GDM1 (cell line): ENCODE results near the gene REEP1.
A peak's percentile ranks its signal among the peaks of the same experiment; 100 is the strongest.

Source experiments
- DNase-seq: peaks from one replicate; lab custom pipeline; 2025; lab: John Stamatoyannopoulos, UW

REEP1 gene

DNA sequence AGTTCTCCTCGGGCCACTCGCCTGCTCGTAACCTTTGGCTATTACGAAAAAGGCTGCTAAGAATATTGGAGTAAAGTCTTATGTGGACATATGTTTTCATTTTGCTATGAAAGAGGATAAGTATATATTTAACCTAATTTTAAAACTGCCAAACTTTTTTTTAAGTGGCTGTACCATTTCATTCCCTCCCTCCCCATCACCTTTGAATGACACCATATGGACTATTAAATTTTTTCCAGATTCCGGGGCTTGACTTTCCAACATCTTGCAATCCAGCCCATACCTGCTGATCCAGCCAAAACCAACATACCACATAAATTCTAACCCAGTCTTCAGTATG lies 31.5 kb downstream of the REEP1 start:
- no peak for DNase-seq

DNA sequence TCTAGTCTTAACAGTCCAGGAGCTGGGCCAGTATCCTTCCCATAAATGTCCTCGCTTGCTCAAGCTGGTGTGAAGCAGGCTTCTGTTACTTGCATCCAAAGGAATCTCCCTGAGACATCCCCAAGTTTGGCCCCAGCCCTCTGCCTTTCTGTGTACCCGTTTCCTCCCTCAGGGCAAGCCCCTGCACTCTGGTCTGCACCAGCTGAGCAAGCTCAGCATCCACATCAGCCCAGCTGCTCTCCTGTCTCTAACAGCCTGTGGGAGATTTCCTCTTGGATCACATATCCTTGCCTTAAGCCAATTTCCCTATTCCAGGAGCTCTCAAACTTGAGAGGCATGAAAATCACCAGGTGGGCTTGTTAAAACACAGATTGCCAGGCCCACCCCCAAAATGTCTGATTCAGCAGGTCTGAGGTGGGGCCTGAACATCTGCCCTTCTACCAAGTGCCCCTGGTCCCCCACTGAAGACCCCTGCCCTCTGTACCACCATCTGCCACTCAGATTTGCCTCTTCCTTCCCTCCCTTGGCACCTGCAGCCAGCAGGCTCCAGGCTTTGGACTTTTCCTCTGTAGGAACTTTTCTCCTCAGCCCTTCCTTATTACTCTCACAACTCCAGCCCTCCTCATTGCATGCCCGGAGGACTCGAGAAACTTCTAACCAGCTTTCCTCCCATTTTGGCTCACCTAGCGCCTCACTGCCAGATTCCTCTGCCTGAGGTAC lies 32.1 kb downstream of the REEP1 start:
- DNase-seq = no peak

DNA sequence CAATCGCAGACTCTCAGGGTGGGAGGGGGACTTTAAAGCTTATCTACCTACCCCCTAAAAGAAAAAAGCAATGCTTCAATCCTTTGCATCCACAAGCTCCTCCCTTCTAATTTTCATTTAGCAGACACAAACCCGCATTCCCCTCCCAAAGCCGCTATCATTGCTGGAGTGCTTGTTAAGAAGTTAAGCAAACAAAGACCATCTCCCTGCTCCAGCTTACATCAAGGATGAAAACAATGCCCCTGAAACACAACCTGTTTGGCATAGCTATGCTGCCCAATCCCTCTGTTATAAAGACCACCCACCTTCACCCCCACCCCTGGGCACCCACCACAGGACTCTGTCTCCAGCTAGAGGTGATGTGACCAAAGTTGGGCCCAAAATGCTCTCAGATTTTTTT lies 33.0 kb downstream of the REEP1 start:
- DNase-seq = no peak

DNA sequence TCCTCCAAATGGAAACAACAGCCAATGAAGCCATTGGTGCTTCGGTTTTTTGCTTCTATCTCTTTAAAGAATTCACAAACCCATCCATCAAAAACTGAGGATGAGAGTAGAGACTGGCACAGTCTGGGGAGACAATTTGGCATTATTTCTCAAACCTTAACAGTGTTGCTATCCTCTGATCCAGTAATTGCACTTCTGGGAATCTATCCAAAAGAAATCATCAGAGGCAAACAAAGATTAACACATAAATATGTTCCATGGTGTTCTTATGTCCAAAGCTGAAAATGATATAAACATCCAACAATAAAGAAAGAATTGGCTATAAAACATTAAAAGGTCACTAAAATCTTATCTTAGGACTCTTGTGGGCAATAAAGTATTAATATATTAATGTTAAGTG lies 35.1 kb downstream of the REEP1 start:
- no peak for DNase-seq

DNA sequence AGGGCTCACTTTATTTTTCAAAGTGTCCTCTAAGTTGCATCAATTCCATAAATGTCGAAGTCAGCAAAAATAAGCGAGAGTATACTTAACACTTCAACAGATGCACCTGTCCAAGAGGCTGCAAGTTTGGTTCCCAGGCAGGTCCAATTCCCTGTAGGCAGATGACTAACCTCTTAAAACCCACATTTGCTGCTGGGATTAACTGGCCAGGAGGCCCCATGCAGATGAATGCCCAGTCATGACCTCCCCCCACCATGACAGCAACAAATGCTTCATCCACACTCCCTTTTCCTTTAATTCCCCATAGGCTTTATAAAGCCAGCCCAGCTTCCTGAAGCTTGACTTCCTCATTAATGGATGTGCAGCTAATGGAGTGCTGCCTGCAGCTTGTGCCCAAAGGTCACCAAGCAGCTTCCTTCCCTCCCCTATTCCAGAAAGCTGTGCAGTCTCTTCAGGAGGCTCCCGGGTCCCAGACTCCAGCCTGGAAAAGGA lies 35.7 kb downstream of the REEP1 start:
- DNase-seq = no peak

DNA sequence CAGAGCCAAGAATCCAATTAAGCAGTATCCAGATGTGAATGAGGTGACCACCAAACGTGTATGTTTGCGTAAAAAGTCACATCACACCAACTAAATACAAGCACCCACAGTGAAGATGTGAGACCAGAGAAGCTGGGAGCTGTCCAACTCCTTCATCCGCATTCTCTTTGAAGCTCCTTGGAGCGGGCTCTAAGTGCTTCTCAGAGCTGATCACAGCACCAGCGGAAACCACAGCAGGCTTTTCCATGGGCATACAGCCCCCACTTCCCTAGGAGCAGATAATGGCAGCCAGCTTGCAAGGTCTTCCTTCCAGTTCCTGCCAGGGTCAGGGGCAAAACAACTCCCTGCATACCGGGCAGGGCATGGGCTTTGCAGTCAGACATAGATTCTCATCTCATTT lies 36.4 kb downstream of the REEP1 start:
- no peak for DNase-seq

DNA sequence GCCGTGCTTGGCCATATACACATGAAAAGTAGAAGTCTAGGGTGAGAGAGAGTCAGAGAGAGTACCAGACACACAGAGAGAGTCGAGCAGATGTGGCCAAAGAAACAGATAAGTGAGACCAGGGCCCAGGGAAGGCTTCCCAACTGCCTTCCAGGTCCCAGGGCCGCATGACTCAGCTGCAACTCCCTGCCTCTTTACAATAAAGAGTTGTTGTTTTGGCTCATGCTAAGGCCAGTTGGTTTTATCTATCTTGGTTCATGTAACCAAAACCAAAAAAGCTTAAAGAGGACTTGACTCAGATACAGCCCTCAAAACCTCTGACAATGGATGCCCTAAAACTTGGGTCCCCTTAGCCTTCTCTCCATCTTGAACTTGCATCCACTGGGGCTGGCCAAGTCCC lies 36.9 kb downstream of the REEP1 start:
- DNase-seq = no peak

DNA sequence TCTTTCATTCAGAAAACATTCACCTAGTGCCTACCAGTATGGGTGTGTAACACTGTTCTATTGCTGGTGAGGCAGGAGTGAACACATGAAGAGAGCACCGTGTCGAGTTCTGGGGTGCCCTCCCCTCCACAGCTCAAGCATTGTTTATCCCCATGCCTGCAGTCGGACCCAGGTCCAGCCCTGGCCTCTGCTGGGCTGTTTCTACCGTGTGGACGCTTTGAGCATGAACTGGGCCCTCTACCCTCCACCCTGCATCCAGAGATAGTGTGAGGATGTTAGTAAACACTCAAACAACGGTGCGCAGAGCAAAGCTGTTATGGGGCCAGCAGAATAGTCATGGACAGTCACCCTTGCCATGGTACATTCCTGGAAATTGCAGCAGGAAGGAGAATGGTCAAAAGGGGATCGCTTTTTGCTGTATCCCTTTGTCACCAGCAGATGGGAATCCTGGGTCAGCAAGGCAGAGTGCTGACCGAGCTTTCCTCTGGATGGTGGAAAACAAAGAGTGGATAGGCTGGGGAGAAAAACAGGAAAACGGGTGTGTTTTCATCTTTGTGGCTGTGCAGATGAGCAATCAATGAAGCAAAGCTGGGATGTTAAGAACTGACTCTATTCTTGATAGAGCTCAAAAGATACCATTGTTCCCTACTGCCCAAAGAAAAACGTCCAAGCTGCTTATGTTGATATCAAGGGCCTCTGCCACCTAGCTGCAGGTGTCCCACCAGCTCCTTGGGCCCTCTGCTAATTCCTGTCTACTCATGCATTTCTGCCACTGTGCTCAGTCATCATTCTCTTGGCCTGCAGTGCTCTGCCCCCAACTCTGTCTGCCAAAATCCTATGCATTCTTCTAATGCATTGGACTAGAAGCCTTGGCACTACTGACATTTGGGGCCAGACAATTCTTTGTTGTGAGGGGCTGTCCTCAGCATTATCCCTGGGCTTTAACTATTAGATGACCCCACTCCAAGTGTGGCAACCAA lies 38.7 kb downstream of the REEP1 start:
- DNase-seq = no peak

DNA sequence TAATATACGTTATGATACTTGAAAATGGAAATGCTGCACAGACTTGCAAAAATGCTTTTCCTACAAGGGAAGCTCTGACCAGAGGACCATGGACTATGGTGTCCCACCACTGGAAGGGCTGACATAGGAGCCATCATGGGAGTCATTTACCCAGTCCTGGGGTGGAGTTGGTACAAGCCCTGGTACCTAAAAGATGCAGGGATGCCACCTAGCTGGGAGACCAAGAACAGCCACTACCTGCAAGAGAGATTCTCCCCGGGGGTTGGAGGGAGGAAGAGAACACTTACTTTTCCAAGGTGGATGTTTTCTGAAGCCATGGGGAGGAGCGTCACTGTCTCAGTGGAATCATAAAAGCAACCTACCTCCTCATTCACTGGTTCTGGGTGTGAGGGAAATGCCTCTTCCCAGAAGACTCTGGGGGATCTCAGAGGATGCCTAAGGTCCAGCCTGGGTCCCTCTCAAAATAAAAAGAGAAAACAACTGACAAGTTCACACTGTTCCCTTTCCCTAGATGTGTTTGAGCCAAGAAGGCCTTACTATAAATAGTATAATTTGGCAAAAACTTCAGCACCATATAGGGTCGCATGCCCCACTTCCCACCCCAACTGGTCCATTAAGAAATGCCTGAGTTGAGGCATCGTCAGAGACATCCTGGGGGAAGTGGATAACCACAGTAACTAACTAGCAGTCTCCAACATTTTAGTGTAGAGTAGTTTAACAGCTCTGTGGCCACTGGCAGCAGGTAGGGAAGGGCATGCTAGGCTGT lies 39.9 kb downstream of the REEP1 start:
- DNase-seq = peak; percentile 28

DNA sequence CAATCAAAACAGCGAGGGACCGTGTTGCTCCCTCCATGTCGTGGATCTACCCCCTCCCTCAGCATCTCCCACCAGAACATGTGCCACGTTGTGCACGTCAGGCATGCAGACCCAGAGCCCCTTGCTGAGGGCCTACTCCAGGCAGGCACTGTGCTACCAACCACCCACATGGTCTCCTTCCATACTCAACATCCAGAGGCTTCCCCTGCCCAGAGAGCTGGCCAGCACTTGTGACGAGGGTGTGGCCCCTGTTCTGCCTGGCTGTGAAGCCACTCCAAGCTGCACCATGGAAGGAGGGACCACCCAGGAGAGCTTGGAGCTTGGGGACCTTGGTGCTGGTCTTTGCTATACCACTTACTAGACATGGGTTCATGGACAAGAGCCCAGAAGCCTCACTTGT lies 40.5 kb downstream of the REEP1 start:
- no peak for DNase-seq

DNA sequence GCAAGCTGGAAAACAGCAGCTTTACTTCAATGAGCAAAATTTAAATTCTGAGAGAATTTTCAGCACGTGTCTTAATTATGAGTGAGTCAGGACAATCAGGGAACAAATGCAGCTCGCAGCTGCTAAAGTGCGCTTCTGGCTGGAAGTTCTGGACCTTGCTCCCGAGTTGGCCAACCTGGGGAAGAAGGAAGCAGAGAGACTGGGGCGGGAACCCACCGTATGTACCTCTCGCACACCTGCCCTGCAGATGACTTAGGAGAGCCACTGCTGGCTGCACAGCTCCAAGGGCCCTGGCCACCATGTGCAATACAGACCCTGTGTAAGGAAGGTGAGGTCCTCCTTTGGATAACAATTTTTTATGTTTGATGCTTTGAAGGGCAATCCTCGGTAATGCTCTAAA lies 42.4 kb downstream of the REEP1 start:
- no peak for DNase-seq

DNA sequence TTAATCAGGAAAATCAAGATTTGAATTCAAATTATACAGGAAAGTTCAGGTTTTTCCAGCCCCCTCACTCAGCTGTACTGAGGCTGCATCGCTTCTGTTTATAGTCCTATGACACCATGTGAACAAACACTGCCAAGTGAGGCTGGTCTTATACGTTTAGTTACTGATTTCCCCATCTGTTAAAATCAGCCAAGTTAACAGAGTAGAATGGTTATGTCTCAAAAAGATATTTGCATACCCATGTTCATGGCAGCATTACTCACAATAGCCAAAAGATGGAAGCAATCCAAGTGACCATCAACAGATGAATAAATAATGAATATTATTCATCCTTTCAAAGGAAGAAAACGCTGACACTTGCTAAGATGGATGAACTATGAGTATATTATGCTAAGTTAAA lies 43.8 kb downstream of the REEP1 start:
- no peak for DNase-seq

DNA sequence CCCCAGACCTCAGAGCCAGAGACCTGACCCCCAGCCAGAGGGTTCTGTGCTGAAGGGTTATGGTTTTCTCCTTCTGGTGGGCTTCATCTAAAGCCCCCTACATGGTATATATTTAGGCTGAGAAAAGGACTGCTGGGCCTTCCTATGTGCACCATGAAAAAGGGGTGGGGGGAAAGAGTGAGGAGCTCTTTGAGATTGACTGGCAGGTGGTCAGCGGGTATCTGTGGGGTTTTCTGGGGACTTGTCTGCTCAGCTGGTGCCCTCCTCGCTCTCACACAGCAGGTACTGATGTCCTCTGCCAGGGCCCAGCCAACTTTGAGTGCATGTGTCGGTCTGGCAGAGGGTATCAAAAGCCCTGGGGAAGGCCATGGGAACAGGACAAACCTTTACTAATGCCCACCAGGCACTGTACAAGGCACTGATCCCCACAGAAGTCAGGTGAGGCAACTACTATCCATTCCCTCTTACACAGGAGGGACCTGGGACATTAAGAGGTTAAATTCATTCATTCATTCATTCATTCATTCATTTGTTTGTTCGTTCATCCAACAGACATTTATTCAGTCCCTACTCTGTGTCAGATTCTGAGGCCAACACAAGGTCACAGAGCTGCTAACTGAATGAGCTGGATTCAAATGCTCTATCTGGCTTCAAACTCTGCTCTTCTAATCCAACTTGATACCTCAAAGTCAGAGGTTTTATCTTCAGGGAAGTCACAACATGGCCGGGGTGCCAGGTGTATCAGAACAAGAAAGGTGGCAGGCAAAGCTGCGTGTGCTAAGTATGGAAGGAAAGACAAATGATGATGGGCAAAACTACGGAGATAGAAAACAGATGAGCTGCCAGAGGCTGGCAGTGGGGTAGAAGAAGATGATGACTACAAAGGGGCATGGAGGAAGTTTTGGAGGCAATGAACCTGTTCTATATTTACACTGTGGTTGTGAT lies 44.6 kb downstream of the REEP1 start:
- DNase-seq = no peak

DNA sequence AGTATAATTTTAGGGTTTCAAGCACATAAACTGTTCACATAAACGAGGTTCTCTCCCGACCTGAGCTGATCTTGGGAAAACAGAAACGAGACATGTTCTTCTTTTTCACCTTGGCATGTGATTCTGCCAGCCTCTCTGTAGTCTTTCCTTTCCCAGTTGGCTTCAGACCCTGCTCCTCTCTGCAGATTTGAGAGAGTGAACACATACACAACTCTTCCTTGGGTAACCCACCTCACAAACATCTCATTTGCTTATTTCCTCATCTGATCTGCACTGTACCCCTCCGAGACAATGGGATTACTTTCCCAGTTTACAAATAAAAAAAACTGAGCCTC lies 46.1 kb downstream of the REEP1 start:
- no peak for DNase-seq

DNA sequence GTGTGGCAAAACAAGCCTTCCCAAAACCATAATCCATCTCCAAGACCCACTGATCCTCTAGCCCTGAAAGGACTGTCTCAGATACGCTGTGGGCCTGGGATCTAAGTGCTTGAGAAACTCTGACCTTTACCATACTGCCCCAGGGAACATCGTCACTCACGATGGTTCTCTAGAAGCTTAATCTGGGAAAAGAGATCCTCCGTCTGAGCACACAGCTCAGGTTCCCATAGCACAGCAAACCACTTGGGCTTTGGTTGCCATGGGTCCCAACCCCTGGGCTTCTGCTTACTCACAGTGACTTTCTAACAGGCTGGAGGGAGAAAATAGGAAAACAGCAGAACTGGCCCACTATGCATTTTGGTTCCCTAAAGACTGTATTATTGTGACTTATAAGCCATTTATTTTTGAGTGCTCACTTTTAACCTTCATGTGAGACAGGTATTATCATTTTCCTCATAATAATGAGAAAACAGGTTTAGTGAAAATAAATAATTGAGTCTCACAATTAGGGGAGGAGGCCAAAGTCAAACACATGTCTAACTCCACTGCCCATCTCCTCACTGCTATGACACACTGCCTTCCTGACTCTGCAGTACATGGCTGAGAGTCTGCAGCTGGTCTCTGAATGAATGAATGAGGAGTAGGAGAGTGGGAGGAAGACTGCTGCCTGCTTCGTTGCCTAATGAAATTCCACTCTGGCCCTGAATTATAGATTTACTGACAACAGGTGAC lies 46.7 kb downstream of the REEP1 start:
- no peak for DNase-seq

DNA sequence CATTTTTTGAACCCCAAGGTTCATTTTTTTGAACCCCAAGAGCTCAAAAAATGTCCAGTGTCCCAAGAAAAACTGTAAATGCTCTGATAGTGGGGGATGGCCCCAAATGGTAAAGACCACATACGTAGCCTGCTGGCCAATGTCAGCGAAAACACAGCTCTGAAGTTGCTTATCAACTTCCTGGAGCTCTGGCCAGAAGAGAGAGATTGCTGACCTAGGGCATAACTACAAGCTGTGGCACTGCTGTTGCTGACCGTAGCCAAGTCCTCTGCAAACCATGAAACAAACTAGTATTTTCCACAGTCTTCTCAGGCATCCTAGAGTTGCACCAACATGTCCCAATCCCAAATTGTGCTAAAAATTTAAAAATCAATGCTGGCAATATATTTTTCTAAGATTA lies 50.9 kb downstream of the REEP1 start:
- DNase-seq = no peak

DNA sequence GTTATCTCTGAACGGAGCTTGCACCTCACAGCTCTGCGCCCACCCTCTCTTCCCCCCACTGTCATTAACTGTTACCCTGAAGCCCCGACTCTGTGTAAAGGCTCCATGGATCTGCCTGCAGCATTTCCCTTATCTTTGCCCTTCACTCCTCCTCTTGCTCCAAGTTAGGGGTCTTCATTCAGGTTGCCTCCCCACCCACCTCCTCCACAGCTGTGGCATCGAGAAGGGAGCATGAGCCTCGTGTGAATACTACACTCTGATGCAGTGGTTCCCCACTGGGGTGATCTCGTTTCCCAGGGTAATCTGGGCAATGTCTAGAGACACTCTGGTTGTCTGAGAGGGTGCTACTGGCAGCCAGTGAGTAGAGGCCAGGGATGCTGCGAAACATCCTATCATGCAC lies 51.4 kb downstream of the REEP1 start:
- DNase-seq = no peak

DNA sequence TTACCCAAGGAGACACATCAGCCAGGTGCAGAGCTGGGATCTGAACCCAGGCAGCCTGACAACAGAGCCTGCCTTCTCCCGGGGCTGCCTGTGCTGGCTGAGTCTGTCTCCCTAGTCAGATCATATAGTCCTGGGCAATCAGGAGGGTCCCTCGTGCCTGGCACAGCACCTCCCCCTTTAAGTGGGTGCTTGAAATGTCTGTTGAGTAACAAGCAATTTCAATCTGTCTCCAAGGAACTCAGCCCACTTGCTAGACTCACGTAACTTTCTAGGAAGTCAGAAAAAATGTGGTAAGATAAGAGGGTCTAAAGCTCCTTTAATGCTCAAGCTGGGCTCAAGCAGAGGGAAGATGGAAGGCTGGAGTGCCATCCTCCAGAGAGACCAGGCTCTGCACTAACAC lies 51.9 kb downstream of the REEP1 start:
- no peak for DNase-seq

DNA sequence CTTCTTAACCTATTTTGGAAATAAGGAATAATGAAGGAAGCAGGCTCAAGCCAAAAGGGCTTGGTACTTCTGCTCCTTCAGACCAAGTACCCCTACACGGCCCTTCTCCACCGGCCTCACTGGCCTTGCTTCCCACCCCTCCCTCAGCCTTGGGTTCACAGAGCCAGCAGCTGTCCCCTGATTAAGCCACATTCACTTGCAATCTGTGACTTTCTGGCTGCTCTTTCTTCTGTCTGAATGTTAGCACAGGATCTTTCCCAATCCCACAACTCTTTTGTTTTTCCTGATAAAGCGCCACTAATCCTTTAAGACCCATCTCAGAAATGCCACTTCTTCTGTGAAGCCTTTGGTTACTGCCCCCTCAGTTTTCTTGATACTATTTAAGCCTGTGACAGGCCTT lies 52.4 kb downstream of the REEP1 start:
- DNase-seq = no peak

DNA sequence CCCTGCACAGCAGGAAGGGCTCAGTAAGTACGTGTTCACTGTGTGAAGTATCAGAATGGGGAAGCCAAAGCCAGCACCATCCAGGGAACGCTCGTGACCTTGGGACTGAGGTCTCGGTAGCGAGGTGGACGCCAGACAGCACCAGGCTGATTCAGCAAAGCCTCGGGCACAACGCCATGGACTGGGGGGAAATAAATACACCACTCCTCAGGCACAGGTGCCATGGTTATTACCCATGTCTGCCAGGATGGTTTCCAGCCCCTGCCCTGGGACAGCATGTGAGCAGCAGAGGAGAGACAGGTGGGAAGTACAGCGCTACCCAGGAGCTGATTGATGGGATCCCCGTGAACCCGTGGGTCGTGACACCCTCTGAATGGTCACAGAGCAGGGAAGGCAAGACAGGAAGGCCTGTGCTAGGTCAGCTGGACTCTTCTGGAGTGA lies 53.0 kb downstream of the REEP1 start:
- no peak for DNase-seq
